Measurements from ENCODE around the gene DLAT. TPM values are rescaled to one million over a fixed set of nuclear protein-coding genes. Genes with fewer than 3 reads are reported as not detected.

The DLAT gene
- total RNA-seq, 1 experiment from 2014 or later = 99.3 TPM

DNA sequence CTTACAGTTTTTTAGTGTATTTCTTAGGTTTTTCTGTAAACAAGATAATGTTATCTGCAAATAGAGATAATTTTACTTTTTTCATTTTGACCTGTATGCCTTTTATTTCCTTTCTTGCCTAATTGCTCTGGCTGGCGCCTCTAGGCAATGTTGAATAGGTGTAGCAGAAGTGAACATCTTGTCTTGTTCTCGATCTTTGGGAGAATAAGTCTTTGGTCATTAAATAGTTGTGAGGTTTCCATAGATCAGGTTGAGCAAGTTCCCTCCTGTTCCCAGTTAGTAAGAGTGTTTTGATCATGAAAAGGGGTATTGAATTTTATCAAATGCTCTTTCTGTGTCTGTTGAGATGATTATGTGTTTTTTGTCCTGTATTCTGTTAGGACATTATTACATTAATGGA is 24.6 kb downstream of the DLAT start:
- Histone ChIP-seq H3K27me3 (replicated peaks; ENCODE audit: control insufficient read depth, insufficient read depth, low read length) (no peaks in the 10 kb centered on the region), H3K9me3 (peaks cover 5% of the 10 kb centered on the region; the same call in 1 of the 2 replicates), H3K4me1 (no peaks in the 10 kb centered on the region), H3K4me3 (ENCODE audit: low read depth, low read length) (no peak overlapping the region), H3K36me3 (ENCODE audit: control insufficient read depth, insufficient read depth, low read length) (peaks cover 4% of the 10 kb centered on the region)
- DNase-seq = no peak
- no peaks in the 10 kb centered on the region for H3K9me3 Mint-ChIP-seq (ENCODE audit: unreplicated experiment)
- BruUV-seq (replicated peaks) = no TSS peak
- no peaks in the 10 kb centered on the region for H3K4me1 Mint-ChIP-seq (ENCODE audit: low read depth, unreplicated experiment)
- intact Hi-C loops (cut with micrococcal nuclease; ENCODE audit: unreplicated experiment) = no loop called here
- ChIA-PET POLR2A (no interaction called here), CTCF (no interaction called here)
- no peak overlapping the region for H3K27ac Mint-ChIP-seq (ENCODE audit: unreplicated experiment)
- H3K36me3 Mint-ChIP-seq (ENCODE audit: insufficient read depth, unreplicated experiment) = peaks cover 93% of the 10 kb centered on the region
- H3K27me3 Mint-ChIP-seq (ENCODE audit: insufficient read depth, unreplicated experiment) = no peaks in the 10 kb centered on the region
- TF ChIP-seq, protein P1, sequence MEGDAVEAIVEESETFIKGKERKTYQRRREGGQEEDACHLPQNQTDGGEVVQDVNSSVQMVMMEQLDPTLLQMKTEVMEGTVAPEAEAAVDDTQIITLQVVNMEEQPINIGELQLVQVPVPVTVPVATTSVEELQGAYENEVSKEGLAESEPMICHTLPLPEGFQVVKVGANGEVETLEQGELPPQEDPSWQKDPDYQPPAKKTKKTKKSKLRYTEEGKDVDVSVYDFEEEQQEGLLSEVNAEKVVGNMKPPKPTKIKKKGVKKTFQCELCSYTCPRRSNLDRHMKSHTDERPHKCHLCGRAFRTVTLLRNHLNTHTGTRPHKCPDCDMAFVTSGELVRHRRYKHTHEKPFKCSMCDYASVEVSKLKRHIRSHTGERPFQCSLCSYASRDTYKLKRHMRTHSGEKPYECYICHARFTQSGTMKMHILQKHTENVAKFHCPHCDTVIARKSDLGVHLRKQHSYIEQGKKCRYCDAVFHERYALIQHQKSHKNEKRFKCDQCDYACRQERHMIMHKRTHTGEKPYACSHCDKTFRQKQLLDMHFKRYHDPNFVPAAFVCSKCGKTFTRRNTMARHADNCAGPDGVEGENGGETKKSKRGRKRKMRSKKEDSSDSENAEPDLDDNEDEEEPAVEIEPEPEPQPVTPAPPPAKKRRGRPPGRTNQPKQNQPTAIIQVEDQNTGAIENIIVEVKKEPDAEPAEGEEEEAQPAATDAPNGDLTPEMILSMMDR (IDR thresholded peaks at IDR 0.05; ENCODE audit: insufficient read depth in 1 of 2, low read depth in 1 of 2, low read length in 1 of 2, severe bottlenecking in 1 of 2, unreplicated experiment in 1 of 2) = no peak
- no peak overlapping the region for H3K4me3 Mint-ChIP-seq (ENCODE audit: unreplicated experiment)

DNA sequence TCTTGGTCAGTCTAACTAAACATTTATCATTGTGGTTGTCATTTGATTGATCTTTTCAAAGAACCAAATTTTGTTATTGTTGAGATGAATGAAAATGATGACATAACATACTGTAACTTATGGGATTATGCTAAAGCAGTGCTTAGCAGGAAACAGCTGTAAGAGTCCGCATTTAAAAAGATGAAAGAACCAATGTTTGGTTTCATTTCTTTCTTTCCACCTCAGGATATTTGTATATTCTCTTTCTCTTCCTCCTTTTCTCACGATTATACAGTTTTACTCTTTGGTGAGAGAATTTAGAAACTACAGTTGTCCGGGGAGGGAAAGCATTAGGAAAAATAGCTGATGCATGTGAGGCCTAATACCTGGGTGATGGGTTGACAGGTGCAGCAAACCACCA is 25.5 kb downstream of the DLAT start:
- H3K36me3 ChIP-seq (ENCODE audit: control insufficient read depth, insufficient read depth, low read length) = peaks cover 2% of the 10 kb centered on the region

DNA sequence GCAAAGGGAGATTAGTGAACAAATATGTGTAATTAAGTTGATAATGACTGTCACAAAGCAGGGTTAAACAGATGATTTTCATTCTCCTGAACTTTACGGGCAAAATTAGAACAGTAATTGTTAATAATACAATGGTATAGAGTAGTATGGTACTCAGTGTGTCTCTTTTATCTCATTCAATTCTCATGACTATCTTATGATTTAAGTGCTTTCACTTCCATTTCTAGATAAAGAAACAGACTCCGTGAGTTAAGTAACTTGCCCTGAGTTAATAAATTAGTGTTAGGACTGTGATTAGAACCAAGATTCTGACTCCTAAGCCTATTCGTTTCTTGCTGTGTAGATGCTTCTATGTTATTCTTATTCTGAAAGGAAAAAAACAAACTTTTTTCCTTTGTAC is 26.6 kb downstream of the DLAT start:
- H3K36me3 Mint-ChIP-seq (ENCODE audit: insufficient read depth, unreplicated experiment) = peaks cover 93% of the 10 kb centered on the region
- no TSS peak for BruUV-seq (replicated peaks)
- no peaks in the 10 kb centered on the region for H3K27me3 ChIP-seq (replicated peaks; ENCODE audit: control insufficient read depth, insufficient read depth, low read length)
- H3K4me1 Mint-ChIP-seq (ENCODE audit: low read depth, unreplicated experiment) = no peaks in the 10 kb centered on the region
- no peak for DNase-seq
- H3K4me1 ChIP-seq = no peaks in the 10 kb centered on the region
- ChIA-PET CTCF (no interaction called here), POLR2A (no interaction called here)
- TF ChIP-seq, protein P1 (IDR thresholded peaks at IDR 0.05; ENCODE audit: insufficient read depth in 1 of 2, low read depth in 1 of 2, low read length in 1 of 2, severe bottlenecking in 1 of 2, unreplicated experiment in 1 of 2) = no peak
- intact Hi-C loops (cut with micrococcal nuclease; ENCODE audit: unreplicated experiment) = no loop called here
- H3K4me3 ChIP-seq (ENCODE audit: low read depth, low read length) = no peak overlapping the region
- no peaks in the 10 kb centered on the region for H3K9me3 Mint-ChIP-seq (ENCODE audit: unreplicated experiment)
- no peak overlapping the region for H3K4me3 Mint-ChIP-seq (ENCODE audit: unreplicated experiment)
- peaks cover 2% of the 10 kb centered on the region for H3K36me3 ChIP-seq (ENCODE audit: control insufficient read depth, insufficient read depth, low read length)
- H3K9me3 ChIP-seq = no peaks in the 10 kb centered on the region
- H3K27me3 Mint-ChIP-seq (ENCODE audit: insufficient read depth, unreplicated experiment) = no peaks in the 10 kb centered on the region
- no peak overlapping the region for H3K27ac Mint-ChIP-seq (ENCODE audit: unreplicated experiment)

More for the DNA sequence above, 25.5 kb downstream of the DLAT start:
- intact Hi-C loops (cut with micrococcal nuclease; ENCODE audit: unreplicated experiment) = no loop called here
- POLR2A ChIA-PET = no interaction called here
- H3K4me3 Mint-ChIP-seq (ENCODE audit: unreplicated experiment) = no peak overlapping the region
- H3K27ac Mint-ChIP-seq (ENCODE audit: unreplicated experiment) = no peak overlapping the region
- TF ChIP-seq, protein P1 (IDR thresholded peaks at IDR 0.05; ENCODE audit: insufficient read depth in 1 of 2, low read depth in 1 of 2, low read length in 1 of 2, severe bottlenecking in 1 of 2, unreplicated experiment in 1 of 2) = no peak
- CTCF ChIA-PET = no interaction called here
- H3K4me1 Mint-ChIP-seq (ENCODE audit: low read depth, unreplicated experiment) = no peaks in the 10 kb centered on the region
- BruUV-seq (replicated peaks) = no TSS peak
- Histone ChIP-seq H3K4me3 (ENCODE audit: low read depth, low read length) (no peak overlapping the region), H3K4me1 (no peaks in the 10 kb centered on the region), H3K27me3 (replicated peaks; ENCODE audit: control insufficient read depth, insufficient read depth, low read length) (no peaks in the 10 kb centered on the region), H3K9me3 (peaks cover 5% of the 10 kb centered on the region; the same call in 1 of the 2 replicates)
- no peaks in the 10 kb centered on the region for H3K27me3 Mint-ChIP-seq (ENCODE audit: insufficient read depth, unreplicated experiment)
- no peaks in the 10 kb centered on the region for H3K9me3 Mint-ChIP-seq (ENCODE audit: unreplicated experiment)
- no peak for DNase-seq
- H3K36me3 Mint-ChIP-seq (ENCODE audit: insufficient read depth, unreplicated experiment) = peaks cover 93% of the 10 kb centered on the region

Measured in Caco-2 (cell line).